Measurements from ENCODE around the gene GOLPH3. TPM values are rescaled to one million over a fixed set of nuclear protein-coding genes. Genes with fewer than 3 reads are reported as not detected.
A peak's percentile ranks its signal among the peaks of the same experiment; 100 is the strongest.

GOLPH3 gene
- total RNA-seq, 1 donor from 2014 or later: 105 TPM

- Mint-ChIP-seq H3K9me3 (ENCODE audit: unreplicated experiment) (no peaks in the 10 kb centered on the region), H3K4me1 (ENCODE audit: unreplicated experiment) (peaks cover 9% of the 10 kb centered on the region), H3K36me3 (ENCODE audit: low read depth, unreplicated experiment) (peaks cover 21% of the 10 kb centered on the region), H3K4me3 (ENCODE audit: unreplicated experiment) (no peak overlapping the region), H3K27me3 (ENCODE audit: unreplicated experiment) (peaks cover 2% of the 10 kb centered on the region), H3K27ac (ENCODE audit: unreplicated experiment) (no peak overlapping the region)
- DNase-seq (ENCODE audit: low spot score): no peak
- TF ChIP-seq CTCF (IDR thresholded peaks at IDR 0.05; ENCODE audit: unreplicated experiment): no peak
Observed at GRCh38 chr5:32136342-32136741, 37.8 kb downstream of the GOLPH3 start.

- DNase-seq (ENCODE audit: low spot score): no peak
- peak overlapping the region; percentile 12 for H3K4me3 Mint-ChIP-seq (ENCODE audit: unreplicated experiment)
- no peak for TF ChIP-seq CTCF (IDR thresholded peaks at IDR 0.05; ENCODE audit: unreplicated experiment)
- peaks cover 2% of the 10 kb centered on the region for H3K27me3 Mint-ChIP-seq (ENCODE audit: unreplicated experiment)
- H3K27ac Mint-ChIP-seq (ENCODE audit: unreplicated experiment): no peak overlapping the region
- H3K9me3 Mint-ChIP-seq (ENCODE audit: unreplicated experiment): no peaks in the 10 kb centered on the region
- H3K4me1 Mint-ChIP-seq (ENCODE audit: unreplicated experiment): peaks cover 12% of the 10 kb centered on the region
- peaks cover 23% of the 10 kb centered on the region for H3K36me3 Mint-ChIP-seq (ENCODE audit: low read depth, unreplicated experiment)
Observed at GRCh38 chr5:32135086-32135485, 39.0 kb downstream of the GOLPH3 start.

GRCh38 chr5:32132757-32133156 lies 41.4 kb downstream of the GOLPH3 start:
- Mint-ChIP-seq H3K27me3 (ENCODE audit: unreplicated experiment) (no peaks in the 10 kb centered on the region), H3K27ac (ENCODE audit: unreplicated experiment) (no peak overlapping the region), H3K36me3 (ENCODE audit: low read depth, unreplicated experiment) (peaks cover 25% of the 10 kb centered on the region), H3K4me3 (ENCODE audit: unreplicated experiment) (peak overlapping the region; percentile 5), H3K9me3 (ENCODE audit: unreplicated experiment) (no peaks in the 10 kb centered on the region), H3K4me1 (ENCODE audit: unreplicated experiment) (peaks cover 13% of the 10 kb centered on the region)
- no peak for TF ChIP-seq CTCF (IDR thresholded peaks at IDR 0.05; ENCODE audit: unreplicated experiment)
- DNase-seq (ENCODE audit: low spot score): no peak

GRCh38 chr5:32131604-32132003 lies 42.5 kb downstream of the GOLPH3 start:
- H3K36me3 Mint-ChIP-seq (ENCODE audit: low read depth, unreplicated experiment): peaks cover 27% of the 10 kb centered on the region
- no peaks in the 10 kb centered on the region for H3K27me3 Mint-ChIP-seq (ENCODE audit: unreplicated experiment)
- H3K27ac Mint-ChIP-seq (ENCODE audit: unreplicated experiment): no peak overlapping the region

GRCh38 chr5:32130865-32131264 lies 43.3 kb downstream of the GOLPH3 start:
- peaks cover 22% of the 10 kb centered on the region for H3K4me1 Mint-ChIP-seq (ENCODE audit: unreplicated experiment)
- no peak overlapping the region for H3K4me3 Mint-ChIP-seq (ENCODE audit: unreplicated experiment)
- no peak for TF ChIP-seq CTCF (IDR thresholded peaks at IDR 0.05; ENCODE audit: unreplicated experiment)
- no peak for DNase-seq (ENCODE audit: low spot score)
- peaks cover 32% of the 10 kb centered on the region for H3K36me3 Mint-ChIP-seq (ENCODE audit: low read depth, unreplicated experiment)
- no peaks in the 10 kb centered on the region for H3K9me3 Mint-ChIP-seq (ENCODE audit: unreplicated experiment)
- H3K27ac Mint-ChIP-seq (ENCODE audit: unreplicated experiment): no peak overlapping the region
- no peaks in the 10 kb centered on the region for H3K27me3 Mint-ChIP-seq (ENCODE audit: unreplicated experiment)

More at GRCh38 chr5:32131604-32132003, 42.5 kb downstream of the GOLPH3 start:
- DNase-seq (ENCODE audit: low spot score): no peak
- Mint-ChIP-seq H3K9me3 (ENCODE audit: unreplicated experiment) (no peaks in the 10 kb centered on the region), H3K4me1 (ENCODE audit: unreplicated experiment) (peaks cover 16% of the 10 kb centered on the region), H3K4me3 (ENCODE audit: unreplicated experiment) (no peak overlapping the region)
- TF ChIP-seq CTCF (IDR thresholded peaks at IDR 0.05; ENCODE audit: unreplicated experiment): no peak

Data from endothelial cell (in vitro differentiated cells).